Measurements from ENCODE around the gene KCNH4. TPM values are rescaled to one million over a fixed set of nuclear protein-coding genes. Genes with fewer than 3 reads are reported as not detected.

The KCNH4 gene
- under 0.01 TPM in 1 of 2 replicates, not detected in the other for total RNA-seq

GRCh38 chr17:42180922-42181850, at the start of gene KCNH4:
Gene KCNH4 (minus strand): TSS chr17:42181142. CDS start chr17:42180945, 197 bp downstream.

GRCh38 chr17:42193969-42194899, 13.3 kb upstream of the KCNH4 start, which contains the start of gene GHDC:
Gene GHDC (minus strand): TSS chr17:42194494. CDS start chr17:42193581, 913 bp downstream.

GRCh38 chr17:42184713-42185620, 4.0 kb upstream of the KCNH4 start, which contains the start of gene HCRT:
Gene HCRT (minus strand): TSS chr17:42185452. CDS start chr17:42185365, 87 bp downstream.

GRCh38 chr17:42122371-42123303, 58.3 kb downstream of the KCNH4 start, which contains the start of gene HSPB9:
Gene HSPB9 (plus strand): TSS chr17:42122804. CDS start chr17:42122851, 47 bp downstream.

GRCh38 chr17:42120770-42121769, 59.9 kb downstream of the KCNH4 start, which contains the start of gene KAT2A:
Gene KAT2A (minus strand): TSS chr17:42121367. CDS start chr17:42121304, 63 bp downstream.

GRCh38 chr17:42112552-42113176, 68.3 kb downstream of the KCNH4 start, which contains the start of gene DHX58:
Gene DHX58 (minus strand): TSS chr17:42112714. CDS start chr17:42111892, 822 bp downstream.

Other genes starting within 250 kb of the KCNH4 start
- 50.9 and 64.7 TPM in 2 replicates for gene CNP, start 214.3 kb downstream of the KCNH4 start, total RNA-seq
- 69.9 and 78.6 TPM in 2 replicates for gene DNAJC7, start 163.7 kb downstream of the KCNH4 start, total RNA-seq
- gene NKIRAS2, start 161.1 kb downstream of the KCNH4 start, total RNA-seq: 19.2 and 23.9 TPM in 2 replicates
- gene C17orf113, start 130.5 kb downstream of the KCNH4 start, total RNA-seq: 0.09 and 0.14 TPM in 2 replicates
- under 0.01 TPM in 1 of 2 replicates, not detected in the other for gene ZNF385C, start 82.7 kb downstream of the KCNH4 start, total RNA-seq
- gene DHX58, start 68.4 kb downstream of the KCNH4 start, total RNA-seq: 9.8 and 10.5 TPM in 2 replicates
- gene KAT2A, start 59.8 kb downstream of the KCNH4 start, total RNA-seq: 3.8 and 7.1 TPM in 2 replicates
- not detected in 2 replicates for gene HSPB9, start 58.3 kb downstream of the KCNH4 start, total RNA-seq
- 53.9 and 58.8 TPM in 2 replicates for gene RAB5C, start 26.2 kb downstream of the KCNH4 start, total RNA-seq
- not detected in 2 replicates for gene HCRT, start 4.3 kb upstream of the KCNH4 start, total RNA-seq
- gene GHDC, start 13.4 kb upstream of the KCNH4 start, total RNA-seq: 11.5 and 14.1 TPM in 2 replicates
- gene STAT5B, start 95.2 kb upstream of the KCNH4 start, total RNA-seq: 25.2 and 30.8 TPM in 2 replicates
- 20.2 and 26.6 TPM in 2 replicates for gene STAT5A, start 107.4 kb upstream of the KCNH4 start, total RNA-seq
- 99.1 and 133 TPM in 2 replicates for gene STAT3, start 207.3 kb upstream of the KCNH4 start, total RNA-seq
- gene CAVIN1, start 242.1 kb upstream of the KCNH4 start, total RNA-seq: 422 and 452 TPM in 2 replicates

Data from smooth muscle cell of bladder (primary cell).